ENCODE data around the gene LMOD3. TPM values are rescaled to one million over a fixed set of nuclear protein-coding genes. Genes with fewer than 3 reads are reported as not detected.

Gene LMOD3
- total and polyA plus RNA-seq, 3 donors from 2014 or later, result 0.55 TPM; not detected in 2

DNA sequence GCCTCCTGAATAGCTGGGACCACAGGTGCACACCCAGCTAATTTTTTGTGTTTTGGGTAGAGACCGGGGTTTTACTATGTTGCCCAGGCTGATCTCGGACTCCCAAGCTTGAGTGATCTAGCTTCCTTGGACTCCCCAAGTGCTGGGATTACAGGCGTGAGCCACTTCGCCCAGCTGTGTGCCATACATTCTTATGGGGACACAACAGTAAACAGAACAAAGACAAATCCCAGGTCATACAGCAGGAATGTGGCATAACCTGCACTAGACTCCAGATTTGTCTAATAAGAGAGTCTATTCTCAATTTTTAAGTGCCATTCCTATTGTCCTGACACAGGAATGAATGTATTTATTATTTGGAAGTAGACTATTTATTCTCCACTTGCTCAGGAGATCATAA lies 20.0 kb downstream of the LMOD3 start:
- DNase-seq, result no peak
- TF ChIP-seq, protein P1, sequence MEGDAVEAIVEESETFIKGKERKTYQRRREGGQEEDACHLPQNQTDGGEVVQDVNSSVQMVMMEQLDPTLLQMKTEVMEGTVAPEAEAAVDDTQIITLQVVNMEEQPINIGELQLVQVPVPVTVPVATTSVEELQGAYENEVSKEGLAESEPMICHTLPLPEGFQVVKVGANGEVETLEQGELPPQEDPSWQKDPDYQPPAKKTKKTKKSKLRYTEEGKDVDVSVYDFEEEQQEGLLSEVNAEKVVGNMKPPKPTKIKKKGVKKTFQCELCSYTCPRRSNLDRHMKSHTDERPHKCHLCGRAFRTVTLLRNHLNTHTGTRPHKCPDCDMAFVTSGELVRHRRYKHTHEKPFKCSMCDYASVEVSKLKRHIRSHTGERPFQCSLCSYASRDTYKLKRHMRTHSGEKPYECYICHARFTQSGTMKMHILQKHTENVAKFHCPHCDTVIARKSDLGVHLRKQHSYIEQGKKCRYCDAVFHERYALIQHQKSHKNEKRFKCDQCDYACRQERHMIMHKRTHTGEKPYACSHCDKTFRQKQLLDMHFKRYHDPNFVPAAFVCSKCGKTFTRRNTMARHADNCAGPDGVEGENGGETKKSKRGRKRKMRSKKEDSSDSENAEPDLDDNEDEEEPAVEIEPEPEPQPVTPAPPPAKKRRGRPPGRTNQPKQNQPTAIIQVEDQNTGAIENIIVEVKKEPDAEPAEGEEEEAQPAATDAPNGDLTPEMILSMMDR (IDR thresholded peaks at IDR 0.05), result no peak
- no peak for TF ChIP-seq POLR2A (IDR thresholded peaks at IDR 0.05)
- Histone ChIP-seq H3K4me1 (no peaks in the 10 kb centered on the region), H3K9me3 (no peaks in the 10 kb centered on the region), H3K27me3 (no peaks in the 10 kb centered on the region), H3K27ac (no peak overlapping the region), H3K36me3 (ENCODE audit: low read depth, missing control alignments) (no peaks in the 10 kb centered on the region), H3K4me3 (no peak overlapping the region)
- WGBS, 2 donors, result 92 to 95% methylated on average over 4 of the region's 4 CpGs
- intact Hi-C loops (cut with DNase I; ENCODE audit: low total_unique reads), result no loop called here

DNA sequence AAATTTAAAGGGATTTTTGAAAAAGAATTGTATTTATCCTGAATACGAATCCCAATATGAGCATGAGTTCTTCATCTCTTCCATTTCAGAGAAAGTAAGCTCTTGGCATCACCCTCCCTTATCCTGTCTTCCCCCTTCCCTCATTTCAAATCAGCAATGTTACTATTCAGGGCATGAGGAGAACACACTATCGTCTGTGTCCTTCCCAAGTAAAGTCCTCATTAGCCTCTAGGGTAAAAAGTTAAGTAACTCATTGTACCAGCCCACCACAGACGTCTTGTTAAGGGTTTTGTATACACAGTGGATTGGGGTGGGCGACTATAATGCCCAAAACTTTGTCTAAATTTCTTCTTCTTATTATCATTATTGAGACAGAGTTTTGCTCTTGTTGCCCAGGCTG lies 22.8 kb downstream of the LMOD3 start:
- TF ChIP-seq, protein P1 (IDR thresholded peaks at IDR 0.05), result no peak
- TF ChIP-seq POLR2A (IDR thresholded peaks at IDR 0.05), result no peak
- DNase-seq, result no peak
- no peak overlapping the region for H3K27ac ChIP-seq
- peaks cover 5% of the 10 kb centered on the region for H3K4me1 ChIP-seq
- 63 to 85% methylated on average over 4 of the region's 4 CpGs for WGBS, 2 donors
- no peaks in the 10 kb centered on the region for H3K9me3 ChIP-seq
- H3K36me3 ChIP-seq (ENCODE audit: low read depth, missing control alignments), result no peaks in the 10 kb centered on the region
- intact Hi-C loops (cut with DNase I; ENCODE audit: low total_unique reads), result no loop called here
- no peak overlapping the region for H3K4me3 ChIP-seq
- no peaks in the 10 kb centered on the region for H3K27me3 ChIP-seq

DNA sequence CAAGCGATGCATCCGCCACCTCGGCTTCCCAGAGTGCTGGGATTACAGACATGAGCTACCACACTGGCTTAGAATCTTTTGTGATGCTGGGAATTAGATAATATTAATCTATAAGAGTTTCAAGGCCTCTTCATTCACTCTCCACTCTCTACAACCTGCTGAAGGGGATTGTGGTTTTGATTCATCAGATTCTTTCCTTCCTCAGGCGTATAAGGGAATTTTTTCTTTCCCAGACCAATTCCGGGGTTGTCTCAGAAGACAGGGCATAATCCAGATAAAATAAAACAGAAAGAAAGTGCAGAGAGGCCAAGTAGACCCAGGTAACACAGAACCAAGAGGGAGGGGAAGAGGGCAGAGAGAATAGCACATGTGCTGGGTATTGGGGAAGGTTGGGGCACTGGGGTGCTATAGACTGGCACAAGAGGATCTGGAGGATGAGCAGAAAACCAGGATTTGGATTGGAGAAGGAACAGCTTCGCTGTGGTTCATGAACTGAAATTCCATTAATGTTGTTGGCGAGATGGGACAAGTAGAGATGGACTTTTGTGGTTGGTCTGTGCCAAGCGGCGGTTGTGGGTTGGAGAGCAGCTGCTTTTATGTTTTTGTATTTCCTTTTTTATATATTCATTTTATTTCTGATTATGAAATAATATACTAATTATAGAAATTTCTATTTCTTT lies 24.8 kb downstream of the LMOD3 start:
- DNase-seq, result no peak
- intact Hi-C loops (cut with DNase I; ENCODE audit: low total_unique reads), result no loop called here
- Histone ChIP-seq H3K9me3 (no peaks in the 10 kb centered on the region), H3K4me3 (no peak overlapping the region), H3K4me1 (peaks cover 19% of the 10 kb centered on the region), H3K27me3 (no peaks in the 10 kb centered on the region), H3K27ac (no peak overlapping the region), H3K36me3 (ENCODE audit: low read depth, missing control alignments) (no peaks in the 10 kb centered on the region)
- WGBS, 2 donors, result 90 to 92% methylated on average over 9 of the region's 9 CpGs
- no peak for TF ChIP-seq POLR2A (IDR thresholded peaks at IDR 0.05)
- TF ChIP-seq, protein P1 (IDR thresholded peaks at IDR 0.05), result no peak

- Histone ChIP-seq H3K9me3 (no peaks in the 10 kb centered on the region), H3K27ac (peak overlapping the region in 1 of 2 donors; percentile 48), H3K4me3 (no peak overlapping the region), H3K4me1 (peaks cover 32% of the 10 kb centered on the region), H3K27me3 (no peaks in the 10 kb centered on the region), H3K36me3 (ENCODE audit: low read depth, missing control alignments) (no peaks in the 10 kb centered on the region)
- TF ChIP-seq POLR2A (IDR thresholded peaks at IDR 0.05), result no peak
- WGBS, 2 donors, result 89 to 92% methylated on average over 3 to 5 of the region's 5 CpGs
- no peak for DNase-seq
- intact Hi-C loops (cut with DNase I; ENCODE audit: low total_unique reads), result no loop called here
Observed at GRCh38 chr3:69096299-69096698, 26.1 kb downstream of the LMOD3 start.

DNA sequence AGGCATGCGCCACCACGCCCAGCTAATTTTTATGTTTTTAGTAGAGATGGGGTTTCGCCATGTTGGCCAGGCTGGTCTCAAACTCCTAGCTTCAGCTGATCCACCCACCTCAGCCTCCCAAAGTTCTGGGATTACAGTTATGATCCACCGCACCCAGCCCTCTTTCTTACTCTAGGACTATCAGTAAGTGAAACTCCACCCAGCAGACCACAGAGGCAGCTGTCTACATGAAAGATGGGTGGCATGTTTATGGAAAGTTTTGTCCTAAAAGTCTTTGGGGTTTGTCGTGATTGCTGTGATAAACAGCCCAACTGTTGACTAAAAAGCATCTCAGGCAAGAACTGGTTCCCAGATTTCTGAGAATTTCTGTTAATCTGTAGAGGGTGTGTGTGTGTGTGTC lies 26.8 kb downstream of the LMOD3 start:
- intact Hi-C loops (cut with DNase I; ENCODE audit: low total_unique reads), result no loop called here
- Histone ChIP-seq H3K27me3 (no peaks in the 10 kb centered on the region), H3K27ac (peak overlapping the region in 1 of 2 donors; percentile 48), H3K9me3 (no peaks in the 10 kb centered on the region), H3K4me3 (no peak overlapping the region), H3K4me1 (peaks cover 38% of the 10 kb centered on the region), H3K36me3 (ENCODE audit: low read depth, missing control alignments) (no peaks in the 10 kb centered on the region)
- WGBS, 2 donors, result 78 to 79% methylated on average over 5 of the region's 5 CpGs
- no peak for TF ChIP-seq POLR2A (IDR thresholded peaks at IDR 0.05)
- TF ChIP-seq, protein P1 (IDR thresholded peaks at IDR 0.05), result no peak
- DNase-seq, result no peak

All from testis (tissue), 3 donors.